HG03095 (cell line): ENCODE results near the gene MAL.
A peak's percentile ranks its signal among the peaks of the same experiment; 100 is the strongest.

Experiments
- ATAC-seq: cut with Tn5 transposase; IDR thresholded peaks from one replicate; pipeline ENCODE4 v1.9.1; 2021; ENCODE audit warnings: moderate library complexity; ENCODE audit not compliant: unreplicated experiment

The MAL gene

DNA sequence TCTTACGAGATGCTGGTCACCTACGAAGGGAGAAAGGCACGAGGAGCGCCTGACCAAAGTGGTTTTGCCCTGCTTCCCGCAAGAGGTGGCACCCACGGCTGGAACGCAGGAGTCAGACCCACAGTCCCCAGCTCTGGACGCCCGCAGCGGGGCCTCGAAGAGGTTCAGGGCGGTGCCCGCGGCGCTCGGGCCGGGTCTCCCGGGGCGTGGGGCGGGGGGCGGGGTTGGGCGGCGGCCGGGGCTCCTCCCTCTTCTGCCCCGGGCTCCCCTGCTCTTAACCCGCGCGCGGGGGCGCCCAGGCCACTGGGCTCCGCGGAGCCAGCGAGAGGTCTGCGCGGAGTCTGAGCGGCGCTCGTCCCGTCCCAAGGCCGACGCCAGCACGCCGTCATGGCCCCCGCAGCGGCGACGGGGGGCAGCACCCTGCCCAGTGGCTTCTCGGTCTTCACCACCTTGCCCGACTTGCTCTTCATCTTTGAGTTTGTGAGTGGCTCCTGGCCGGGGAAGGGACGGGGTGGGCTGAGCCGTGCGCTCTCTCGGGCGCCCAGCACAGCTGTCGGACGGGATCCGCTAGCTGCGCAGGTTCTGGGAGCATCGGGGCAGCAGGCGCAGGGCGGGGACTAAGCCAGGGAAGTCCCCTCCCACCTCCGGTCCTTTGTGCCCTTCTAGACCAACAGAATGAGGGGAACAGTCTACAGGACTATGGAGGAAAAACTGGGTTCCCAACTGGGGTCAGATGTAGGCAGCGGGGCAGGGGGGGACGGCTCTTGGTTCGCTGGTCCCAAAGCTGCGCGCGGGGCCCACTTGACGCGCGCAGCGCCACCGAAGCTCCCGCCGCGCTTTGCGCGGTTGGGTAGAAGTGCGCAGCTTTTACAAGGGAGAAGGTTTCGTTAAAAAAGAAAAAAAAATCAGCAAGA is at the start of gene MAL:
MAL (plus strand) TSS at position 303 of the 914 bp plus-strand sequence; CDS start at position 388, 85 bp downstream.
- ATAC-seq: no peak

- ATAC-seq: no peak
Measured at GRCh38 chr2:94977826-94978225, 47.7 kb upstream of the MAL start.

DNA sequence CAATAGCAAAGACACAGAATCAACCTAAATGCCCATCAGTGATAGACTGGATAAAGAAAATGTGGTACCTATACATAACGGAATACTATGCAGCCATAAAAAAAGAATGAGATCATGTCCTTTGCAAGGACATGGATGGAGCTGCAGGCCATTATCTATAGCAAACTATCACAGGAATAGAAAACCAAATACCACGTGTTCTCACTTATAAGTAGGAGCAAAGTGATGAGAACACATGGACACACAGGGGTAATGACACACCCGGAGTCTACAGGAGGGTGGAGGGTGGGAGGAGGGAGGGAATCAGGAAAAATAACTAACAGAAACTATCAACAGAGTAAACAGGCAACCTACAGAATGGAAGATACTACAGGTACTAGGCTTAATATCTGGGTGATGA is 46.6 kb upstream of the MAL start:
- ATAC-seq: no peak

- ATAC-seq: no peak
Measured at GRCh38 chr2:94979406-94980375, 45.8 kb upstream of the MAL start.

DNA sequence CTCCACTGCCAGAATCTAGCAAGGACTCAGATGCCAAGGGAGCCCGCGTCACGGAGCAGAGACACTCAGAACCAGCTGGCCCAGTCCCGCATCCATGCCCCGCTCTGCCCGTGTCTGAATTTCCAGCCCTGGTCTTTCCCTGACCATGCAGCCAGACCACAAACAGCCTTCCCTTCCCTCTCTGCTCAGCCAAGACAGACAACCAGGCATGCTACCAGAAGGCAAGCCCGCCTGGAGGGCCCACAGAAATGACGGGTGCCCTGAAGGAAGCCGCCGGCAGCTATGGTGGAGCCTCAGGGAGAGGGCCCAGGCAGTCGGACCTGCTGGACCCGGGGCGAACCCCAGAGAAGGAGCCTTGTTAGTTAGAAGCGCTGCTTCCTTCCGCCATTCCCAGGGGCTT is 45.1 kb upstream of the MAL start:
- no peak for ATAC-seq

GRCh38 chr2:94982156-94982555 is 43.4 kb upstream of the MAL start:
- ATAC-seq: no peak

DNA sequence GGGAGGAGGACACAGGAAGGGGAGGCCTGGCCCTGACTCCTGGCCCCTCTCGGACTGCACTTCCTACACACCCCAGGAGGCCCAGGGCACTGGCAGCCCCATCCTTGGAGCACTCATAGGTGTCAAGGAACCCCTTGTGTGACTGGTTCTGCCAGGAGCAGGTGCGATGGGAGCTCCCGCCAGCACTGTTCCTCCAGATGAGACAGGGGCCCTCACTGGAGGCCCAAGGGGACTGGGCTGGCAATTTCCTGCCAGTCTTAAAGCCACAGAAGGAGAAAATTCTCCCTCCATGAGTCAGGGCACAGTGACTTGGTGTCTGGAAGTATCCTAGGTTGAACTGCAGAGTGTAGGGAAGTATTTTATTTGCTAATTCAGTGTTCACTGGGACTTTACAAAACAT is 42.8 kb upstream of the MAL start:
- ATAC-seq: no peak

GRCh38 chr2:94984964-94985575 is 40.4 kb upstream of the MAL start:
- no peak for ATAC-seq

DNA sequence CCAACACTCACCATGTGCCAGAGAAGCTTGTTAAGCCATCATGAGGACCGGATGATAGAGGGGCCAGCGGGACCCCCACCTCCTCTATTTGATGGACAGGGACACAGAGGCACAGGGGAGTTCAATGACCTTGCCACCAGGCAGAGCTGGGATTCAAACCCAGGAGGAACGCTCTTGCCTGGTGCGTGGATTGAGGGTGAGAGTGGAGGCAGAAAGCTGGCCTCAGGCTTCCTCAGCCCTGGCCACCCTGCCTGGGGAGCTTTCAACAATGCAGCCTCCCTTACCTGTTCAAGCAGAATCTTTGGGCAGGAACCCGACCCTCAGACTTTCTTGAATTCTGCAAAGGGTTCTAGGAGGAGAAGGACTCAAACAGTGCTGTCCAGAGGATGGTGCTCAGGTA is 39.9 kb upstream of the MAL start:
- no peak for ATAC-seq

- peak; percentile 75 for ATAC-seq
Measured at GRCh38 chr2:94986392-94986963, 39.0 kb upstream of the MAL start.

- ATAC-seq: no peak
Measured at GRCh38 chr2:94987074-94988020, 38.2 kb upstream of the MAL start.

DNA sequence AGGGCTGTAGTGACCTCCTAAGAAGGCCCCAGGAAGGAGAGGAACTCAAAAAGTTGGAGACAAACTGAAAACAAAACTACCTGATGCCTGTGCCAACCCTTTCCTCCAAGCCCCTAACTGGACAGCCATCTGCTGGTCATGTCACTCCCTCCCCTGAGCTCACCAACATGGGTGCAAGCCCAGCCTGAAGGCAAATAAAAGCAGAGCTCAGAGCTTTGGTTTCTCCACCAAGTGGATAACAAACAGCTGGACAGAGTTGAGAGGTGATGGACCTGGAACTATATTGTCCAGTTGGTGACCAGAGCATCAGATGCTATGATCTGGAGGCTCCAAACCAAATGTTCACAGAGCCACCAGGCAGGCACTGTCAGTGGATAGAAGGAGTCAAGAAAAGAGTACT is 34.6 kb upstream of the MAL start:
- no peak for ATAC-seq

GRCh38 chr2:94992360-94992759 is 33.1 kb upstream of the MAL start:
- ATAC-seq: no peak

- ATAC-seq: no peak
Measured at GRCh38 chr2:94993176-94994062, 32.1 kb upstream of the MAL start.

DNA sequence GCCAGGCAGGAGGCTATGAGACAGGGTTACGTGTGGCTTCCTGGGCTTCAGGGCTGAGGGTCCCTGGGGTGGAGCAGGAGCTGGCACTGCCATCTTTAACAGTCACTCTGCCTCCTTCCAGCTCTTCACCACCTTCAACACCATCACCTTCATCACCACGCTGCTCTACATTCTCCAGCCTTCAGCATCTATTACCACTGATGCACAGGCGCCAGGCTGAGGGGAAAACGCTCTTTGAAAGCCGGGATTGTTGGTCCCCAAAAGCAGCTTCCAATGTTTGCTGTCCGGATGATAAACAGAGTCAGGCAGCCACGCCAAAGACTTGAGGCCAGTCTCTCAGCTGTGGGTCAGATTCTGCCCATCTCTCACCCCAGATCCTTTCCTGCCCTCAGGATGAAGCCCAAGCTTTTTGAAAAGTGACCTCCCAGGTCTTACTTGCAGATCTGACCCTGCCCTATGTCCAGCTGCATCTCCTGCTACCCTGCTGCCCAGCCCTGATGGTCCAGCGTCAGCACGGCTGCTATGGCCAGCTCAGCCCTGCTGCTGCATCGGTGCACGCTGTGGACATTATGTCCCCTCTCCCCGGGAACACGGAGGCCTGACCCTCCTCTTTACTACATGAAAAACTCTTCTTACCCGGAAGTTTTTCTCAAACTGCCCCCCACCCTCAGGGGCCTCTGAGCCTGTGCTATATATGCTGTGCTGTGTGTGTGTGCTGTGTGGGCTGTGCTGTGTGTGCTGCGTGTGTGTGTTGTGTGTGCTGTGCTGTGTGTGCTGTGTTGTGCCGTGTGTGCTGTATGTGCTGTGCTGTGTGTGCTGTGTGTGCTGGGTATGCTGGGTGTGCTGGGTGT is 31.2 kb upstream of the MAL start:
- no peak for ATAC-seq

- no peak for ATAC-seq
Measured at GRCh38 chr2:94994914-94995552, 30.5 kb upstream of the MAL start.

- no peak for ATAC-seq
Measured at GRCh38 chr2:94995553-94996304, 29.8 kb upstream of the MAL start.
